A673 (cell line): ENCODE data around the gene SENP6. TPM values are rescaled to one million over a fixed set of nuclear protein-coding genes. Genes with fewer than 3 reads are reported as not detected.

ENCODE experiments used
- Bru-seq: library from RNA; stranded (reverse); fragments of 400-500 nt; gene quantifications from one replicate; lab custom pipeline; 2021; lab: Mats Ljungman, UMichigan
- BruChase-seq, 2 experiments: library from RNA; stranded (reverse); fragments of 400-500 nt; gene quantifications; one replicate each; lab custom pipeline; 2021; lab: Mats Ljungman, UMichigan
- BruUV-seq: library from RNA; stranded (reverse); fragments of 400-500 nt; replicated peaks from 2 replicates; lab custom pipeline; 2021; lab: Mats Ljungman, UMichigan
- CTCF ChIA-PET: fragments of 300-600 bp; sonication (Branson Sonifier 250); formaldehyde crosslinking; loops from one replicate; lab custom pipeline; 2022; ENCODE audit warnings: antibody characterized with exemption; lab: Charles Lee
- POLR2A ChIA-PET: fragments of 300-600 bp; sonication (Branson Sonifier 250); formaldehyde crosslinking; loops from one replicate; lab custom pipeline; 2022; ENCODE audit warnings: antibody characterized with exemption; ENCODE audit not compliant: low non-redundant PET; lab: Charles Lee
- DNase-seq: peaks from one replicate; pipeline ENCODE4 v3.0.0-alpha.2; 2015; ENCODE audit warnings: low spot score
- H3K27ac ChIP-seq: fragments of 200-600 bp; sonication (generic); 2 replicates; pipeline ENCODE4 v1.5.1; 2016; ENCODE audit warnings: mixed run types, low read depth, mild to moderate bottlenecking, mixed read lengths, antibody characterized with exemption, low read length; ENCODE audit not compliant: poor library complexity, severe bottlenecking
- H3K27me3 ChIP-seq: fragments of 200-600 bp; sonication (generic); replicated peaks from 2 replicates; pipeline ENCODE4 v1.6.1; 2017; ENCODE audit warnings: mixed run types, low read depth, mild to moderate bottlenecking, mixed read lengths, antibody characterized with exemption, low read length; ENCODE audit not compliant: insufficient read depth, poor library complexity
- H3K36me3 ChIP-seq: fragments of 200-600 bp; sonication (generic); 2 replicates; pipeline ENCODE4 v1.6.1; 2016; ENCODE audit warnings: mixed run types, mild to moderate bottlenecking, mixed read lengths, antibody characterized with exemption, low read length; ENCODE audit not compliant: insufficient read depth, poor library complexity, severe bottlenecking
- H3K4me1 ChIP-seq: fragments of 200-600 bp; sonication (generic); 2 replicates; pipeline ENCODE4 v1.6.1; 2017; ENCODE audit warnings: mixed run types, mild to moderate bottlenecking, mixed read lengths, antibody characterized with exemption, low read length; ENCODE audit not compliant: insufficient read depth, poor library complexity, severe bottlenecking
- H3K4me3 ChIP-seq: fragments of 200-600 bp; sonication (generic); 2 replicates; pipeline ENCODE4 v1.5.1; 2016; ENCODE audit warnings: low read depth, mixed run types, mild to moderate bottlenecking, mixed read lengths, low read length; ENCODE audit not compliant: poor library complexity, severe bottlenecking
- H3K9me3 ChIP-seq: fragments of 200-600 bp; sonication (generic); 2 replicates; pipeline ENCODE4 v1.6.1; 2016; ENCODE audit warnings: mixed run types, low read depth, mild to moderate bottlenecking, mixed read lengths, antibody characterized with exemption, low read length; ENCODE audit not compliant: poor library complexity, severe bottlenecking
- CTCF ChIP-seq: fragments of 300-800, 200-600 bp; sonication (generic); conservative IDR thresholded peaks from 2 replicates; pipeline ENCODE4 v1.5.1; 2017; ENCODE audit warnings: low read depth, mild to moderate bottlenecking, antibody characterized with exemption, low read length, moderate library complexity, mixed read lengths
- EZH2 ChIP-seq: fragments of 200-600 bp; sonication (generic); IDR thresholded peaks from 2 replicates; pipeline ENCODE4 v1.6.1; 2017; ENCODE audit warnings: borderline replicate concordance, low read depth, mild to moderate bottlenecking, mixed read lengths, antibody characterized with exemption, low read length; ENCODE audit not compliant: poor library complexity, severe bottlenecking
- intact Hi-C: fragments of 100-400 bp; cut with micrococcal nuclease; formaldehyde crosslinking; loops from one replicate; pipeline ENCODE4 v1.10.0; 2022; ENCODE audit not compliant: unreplicated experiment
- long read RNA-seq: library from polyadenylated mRNA; stranded (forward); transcript quantifications from one replicate; pipeline ENCODE4 v2.0.0, GENCODE V29; 2022
- total RNA-seq: library from RNA; stranded (reverse); gene quantifications from 2 replicates; pipeline ENCODE4 v1.2.3, GENCODE V29; 2021

SENP6 gene
- total RNA-seq (92.7 and 103 TPM in 2 replicates), Bru-seq, nascent RNA (percentile 96 among the genes with signal in this experiment), BruChase-seq, experiment 1, labeled RNA remaining after a 2-hour chase (percentile 94 among the genes with signal in this experiment), BruChase-seq, experiment 2, labeled RNA remaining after a 6-hour chase (percentile 91 among the genes with signal in this experiment)
- long read RNA-seq, full-length matches to known transcripts: 26 of 82 reads
- long read RNA-seq, partial matches to known transcripts: 12 of 82 reads
- long read RNA-seq, other reads (novel, unspliced or antisense): 44 of 82 reads

DNA sequence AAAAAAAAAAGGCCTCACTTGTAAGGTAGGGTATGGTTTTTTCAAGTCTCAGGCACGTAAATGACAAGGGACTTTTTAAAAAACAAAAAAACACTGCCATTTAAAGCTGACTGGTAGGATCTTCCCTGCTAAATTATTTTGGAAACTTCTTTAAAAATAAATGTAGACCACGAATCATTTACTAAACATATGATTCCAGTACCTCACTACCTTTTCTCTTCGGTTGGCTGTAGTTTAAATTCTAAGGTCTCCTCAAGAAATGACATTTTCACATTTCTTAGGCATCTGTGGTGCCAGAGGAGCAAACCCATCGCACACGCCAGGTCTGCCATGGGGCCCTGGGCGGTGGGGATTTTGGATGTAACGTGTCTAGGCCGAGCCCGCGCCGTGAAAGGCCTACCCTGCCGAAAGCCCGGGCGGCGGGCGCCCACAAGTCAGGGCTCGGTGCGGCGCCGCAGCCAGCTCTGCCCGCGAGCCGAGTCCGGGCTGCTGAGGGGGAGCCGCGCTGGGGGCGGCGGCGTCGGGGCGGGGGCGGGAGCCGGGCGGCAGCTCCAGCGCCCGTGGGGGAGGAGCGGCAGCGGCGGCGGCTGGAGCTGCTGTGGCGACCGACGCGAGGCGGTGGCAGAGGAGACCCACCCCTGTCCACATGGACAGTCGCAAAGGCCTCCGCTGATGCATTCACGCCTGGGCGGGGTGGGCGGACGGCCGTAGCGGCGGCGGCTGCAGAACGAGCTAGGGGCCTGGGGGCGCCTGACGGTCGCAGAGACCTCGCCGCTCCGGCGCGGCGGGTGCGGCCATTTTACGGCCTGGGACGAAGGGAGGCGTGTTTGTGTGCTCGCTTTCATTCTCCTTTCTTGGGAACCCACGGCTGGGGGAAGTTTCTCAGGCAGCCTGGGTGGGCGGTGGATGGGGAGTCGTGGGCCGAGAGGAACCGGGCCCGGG is at the start of gene SENP6:
Gene SENP6 (plus strand): TSS at position 577 of the 942 bp plus-strand sequence. CDS start 645 bp downstream, outside the sequence.
- H3K36me3 ChIP-seq: no peaks in the 10 kb centered on the region
- TF ChIP-seq CTCF (no peak), EZH2 (no peak)
- CTCF ChIA-PET: interaction anchor here (0.6 kb wide), 1 partner anchor 1270 kb away, joined by 4 read pairs; no protein-coding TSS in a partner anchor
- intact Hi-C loops: no loop called here
- peaks cover 11% of the 10 kb centered on the region for H3K4me1 ChIP-seq
- H3K4me3 ChIP-seq: peak within 1 kb of the TSS; percentile 90
- BruUV-seq: TSS peak; percentile 86
- H3K27ac ChIP-seq: peak within 1 kb of the TSS; percentile 100
- POLR2A ChIA-PET: interaction anchor here (0.6 kb wide), 1 partner anchor 318 kb away, joined by 4 read pairs; no protein-coding TSS in a partner anchor
- peak; percentile 87 for DNase-seq
- no peaks in the 10 kb centered on the region for H3K9me3 ChIP-seq
- H3K27me3 ChIP-seq: no peaks in the 10 kb centered on the region

GRCh38 chr6:75556240-75556639 is 45.4 kb upstream of the SENP6 start:
- DNase-seq: no peak
- no peaks in the 10 kb centered on the region for H3K36me3 ChIP-seq
- H3K4me3 ChIP-seq: no peak overlapping the region
- ChIA-PET POLR2A (no interaction called here), CTCF (interaction anchor here (0.9 kb wide), 1 partner anchor 10 kb away, joined by 3 read pairs; no protein-coding TSS in a partner anchor)
- H3K9me3 ChIP-seq: no peaks in the 10 kb centered on the region
- no peaks in the 10 kb centered on the region for H3K27me3 ChIP-seq
- H3K4me1 ChIP-seq: no peaks in the 10 kb centered on the region
- no TSS peak for BruUV-seq
- intact Hi-C loops: no loop called here
- no peak for TF ChIP-seq EZH2
- no peak for TF ChIP-seq CTCF
- H3K27ac ChIP-seq: no peak overlapping the region

- BruUV-seq: no TSS peak
- H3K27me3 ChIP-seq: no peaks in the 10 kb centered on the region
- ChIA-PET CTCF (no interaction called here), POLR2A (no interaction called here)
- TF ChIP-seq CTCF: no peak
- TF ChIP-seq EZH2: no peak
- no peak overlapping the region for H3K4me3 ChIP-seq
- H3K4me1 ChIP-seq: no peaks in the 10 kb centered on the region
- intact Hi-C loops: no loop called here
- H3K27ac ChIP-seq: no peak overlapping the region
- no peak for DNase-seq
- H3K36me3 ChIP-seq: no peaks in the 10 kb centered on the region
- no peaks in the 10 kb centered on the region for H3K9me3 ChIP-seq
Measured at GRCh38 chr6:75557068-75557467, 44.6 kb upstream of the SENP6 start.
